SIG-M5 (cell line): Measurements from ENCODE around the gene CD320.
"Not testable (repeated sequence)": the region's sequence is repeated elsewhere in the genome, so short reads cannot be mapped to it uniquely, and the experiment has no call there.

Experiments
- DNase-seq: peaks from one replicate; lab custom pipeline; 2025; lab: John Stamatoyannopoulos, UW

The CD320 gene

DNA sequence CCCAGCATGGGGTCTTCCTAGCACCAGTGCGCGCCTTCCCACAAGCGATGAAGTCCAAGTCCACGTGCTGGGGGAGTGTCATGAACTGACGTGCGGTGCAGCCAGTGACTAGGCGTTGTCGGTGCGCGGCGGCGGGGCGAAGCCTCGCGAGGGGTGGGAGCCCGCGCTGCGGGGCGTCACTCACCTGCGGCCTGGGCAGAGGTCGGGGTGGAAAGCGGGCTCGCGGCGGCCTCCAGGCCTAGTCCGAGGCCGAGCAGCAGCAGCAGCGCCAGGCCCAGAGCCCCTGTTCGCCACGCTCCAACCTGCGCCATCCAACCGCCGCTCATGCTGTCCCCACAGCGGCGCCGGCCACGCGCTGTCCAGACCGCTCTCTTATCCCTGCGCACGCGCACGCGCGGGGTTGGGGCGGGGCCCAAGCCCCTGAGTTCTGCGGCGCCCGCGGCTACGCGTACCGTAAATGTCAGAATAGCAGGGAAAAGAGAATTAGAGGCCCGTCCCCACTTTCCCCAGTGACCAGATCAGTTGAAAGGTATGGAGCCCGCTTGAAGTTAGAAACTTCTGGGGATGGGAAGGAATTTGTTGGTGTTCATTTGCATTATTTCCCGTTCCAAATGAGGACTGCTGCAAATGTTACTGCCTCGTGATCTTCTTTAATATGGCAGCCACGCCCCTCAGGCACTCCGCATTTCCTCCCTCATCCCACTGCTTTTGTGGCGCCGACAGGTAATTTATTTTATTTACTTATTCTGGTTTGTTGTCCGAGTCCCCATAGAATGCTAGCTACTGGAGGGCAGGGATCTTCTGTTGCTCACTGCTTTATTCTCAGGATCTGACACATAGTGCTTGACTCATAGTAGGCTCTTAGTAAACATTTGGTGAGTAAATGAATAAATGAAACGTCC lies at the start of gene CD320:
CD320 (minus strand) TSS at position 394 of the 902 bp plus-strand sequence; CDS start at position 326, 68 bp downstream.
- no peak for DNase-seq

DNA sequence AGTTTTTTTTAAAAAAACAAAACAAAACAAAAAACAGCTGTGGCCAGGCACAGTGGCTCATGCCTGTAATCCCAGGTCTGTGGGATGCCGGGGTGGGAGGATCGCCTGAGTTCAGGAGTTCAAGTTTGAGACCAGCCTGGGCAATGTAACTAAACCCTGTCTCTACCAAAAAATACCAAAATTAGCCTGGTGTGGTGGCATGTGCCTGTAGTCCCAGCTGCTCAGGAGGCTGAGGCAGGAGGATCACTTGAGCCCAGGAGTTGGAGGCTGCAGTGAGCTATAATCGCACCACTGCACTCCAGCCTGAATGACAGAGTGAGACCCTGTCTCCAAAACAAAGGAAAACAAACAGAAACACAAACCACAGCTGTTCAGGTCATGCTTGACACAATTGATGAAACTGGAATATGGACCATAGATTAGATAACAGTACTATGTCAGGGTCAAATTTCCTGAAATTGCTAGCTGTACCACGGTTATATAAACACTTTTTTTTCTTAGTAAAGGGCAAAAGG lies 48.9 kb upstream of the CD320 start:
- no peak for DNase-seq

DNA sequence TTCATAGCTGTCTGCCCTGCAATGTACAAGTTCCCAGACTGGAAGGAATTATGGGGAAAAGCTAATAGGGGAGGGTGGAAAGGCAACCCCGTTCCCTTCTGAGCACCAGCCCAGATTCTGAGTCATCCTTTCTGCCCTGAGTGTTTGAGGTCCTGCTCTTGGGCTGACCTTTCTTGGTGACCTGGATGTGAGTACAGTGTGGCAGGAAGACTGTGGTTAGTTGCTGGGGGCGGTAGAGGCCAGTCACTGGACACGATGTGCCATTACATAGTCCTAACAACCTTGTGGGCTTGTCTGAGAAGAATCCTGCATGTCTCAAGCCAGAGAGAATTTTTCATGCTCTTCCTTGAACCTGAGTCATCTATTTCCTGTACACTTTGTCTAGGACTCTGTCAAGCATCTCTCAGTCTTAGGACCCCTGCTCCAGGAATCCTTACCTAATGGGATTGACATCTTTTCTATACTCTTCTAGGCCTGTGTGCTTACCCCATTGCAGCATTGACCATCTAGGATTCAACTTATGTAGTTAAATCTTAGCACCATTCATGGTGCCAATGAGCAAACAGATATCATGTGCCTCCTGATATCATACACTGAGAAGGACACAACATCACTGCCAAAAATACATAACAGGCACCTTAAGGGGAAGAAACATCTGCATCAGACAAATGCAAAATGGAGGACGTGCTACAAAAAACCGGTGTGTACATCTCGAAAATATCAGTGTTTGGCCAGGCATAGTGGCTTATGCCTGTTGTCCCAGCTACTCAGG lies 47.7 kb upstream of the CD320 start:
- DNase-seq = no peak

DNA sequence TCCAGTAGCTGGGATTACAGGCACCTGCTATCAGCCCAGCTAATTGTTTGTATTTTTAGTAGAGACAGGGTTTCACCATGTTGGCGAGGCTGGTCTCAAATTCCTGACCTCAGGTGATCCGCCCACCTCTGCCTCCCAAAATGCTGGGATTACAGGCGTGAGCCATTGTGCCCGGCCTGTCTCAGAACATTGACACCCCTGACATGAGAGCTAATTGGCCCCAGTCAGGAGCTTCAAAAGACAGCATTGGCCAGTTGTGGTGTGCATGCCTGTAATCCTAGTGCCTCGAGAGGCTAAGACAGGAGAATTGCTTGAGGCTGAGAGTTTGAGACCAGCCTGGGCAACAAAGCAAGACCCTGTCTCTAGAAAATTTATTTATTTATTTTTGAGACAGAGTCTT lies 44.7 kb upstream of the CD320 start:
- not testable (repeated sequence) for DNase-seq

DNA sequence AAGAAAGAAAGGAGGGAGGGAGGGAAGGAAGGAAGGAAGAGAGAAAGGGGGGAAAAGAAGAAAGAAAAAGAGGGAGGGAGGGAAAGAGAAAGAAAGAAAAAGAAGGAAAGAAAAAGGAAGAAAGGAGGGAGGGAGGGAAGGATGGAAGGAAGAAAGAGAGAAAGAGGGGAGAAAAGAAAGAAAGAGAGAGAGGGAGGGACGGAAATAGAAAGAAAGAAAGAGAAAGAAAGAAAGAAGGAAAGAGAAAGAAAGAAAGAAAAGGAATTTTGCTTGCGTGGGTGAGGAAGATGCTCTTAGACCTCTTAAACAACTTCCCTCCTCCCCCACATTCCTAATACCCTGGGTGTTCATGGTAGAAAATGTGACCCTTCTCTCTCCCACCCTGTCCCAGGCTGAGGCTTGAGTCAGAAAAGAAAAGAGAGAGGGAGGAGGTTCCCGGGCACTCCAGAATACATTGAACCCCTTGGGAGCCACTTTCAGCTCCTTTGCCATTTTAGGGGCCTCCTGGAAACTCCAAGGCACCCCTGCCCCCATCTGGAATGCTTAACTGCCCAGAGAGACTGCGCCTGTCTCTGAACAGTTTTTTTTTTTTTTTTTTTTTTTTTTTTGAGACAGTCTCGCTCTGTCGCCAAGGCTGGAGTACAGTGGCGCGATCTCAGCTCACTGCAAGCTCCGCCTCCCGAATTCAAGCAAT lies 44.1 kb upstream of the CD320 start:
- DNase-seq = no peak

DNA sequence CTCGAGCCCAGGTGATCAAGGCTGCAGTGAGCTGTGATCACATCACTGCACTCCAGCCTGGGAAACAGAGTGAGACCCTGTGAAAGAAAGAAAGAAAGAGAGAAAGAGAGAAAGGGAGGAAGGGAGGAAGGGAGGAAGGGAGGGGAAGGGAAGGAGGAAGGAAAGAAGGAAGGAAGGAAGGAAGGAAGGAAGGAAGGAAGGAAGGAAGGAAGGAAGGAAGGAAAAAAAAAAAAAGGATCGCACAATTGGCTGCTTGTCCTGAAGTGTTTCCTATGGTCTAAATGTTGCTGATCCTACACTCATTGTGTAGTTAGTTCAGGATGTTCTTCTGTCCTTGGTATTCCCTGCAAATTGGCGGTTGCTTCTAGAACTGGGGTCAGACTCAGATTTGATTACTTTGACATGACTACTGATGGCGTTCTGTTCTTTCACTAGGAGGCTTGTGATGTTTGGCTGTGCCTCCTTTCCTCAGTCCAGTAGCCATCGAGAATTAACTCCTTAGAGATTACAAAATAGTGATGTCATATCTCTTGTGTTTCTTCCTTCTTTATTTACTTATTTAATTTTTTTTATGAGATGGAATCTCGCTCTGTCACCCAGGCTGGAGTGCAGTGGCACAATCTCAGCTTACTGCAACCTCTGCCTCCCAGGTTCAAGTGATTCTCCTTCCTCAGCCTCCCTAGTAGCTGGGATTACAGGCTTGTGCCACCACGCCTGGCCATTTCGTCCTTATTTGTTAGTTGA lies 41.6 kb upstream of the CD320 start:
- not testable (repeated sequence) for DNase-seq

DNA sequence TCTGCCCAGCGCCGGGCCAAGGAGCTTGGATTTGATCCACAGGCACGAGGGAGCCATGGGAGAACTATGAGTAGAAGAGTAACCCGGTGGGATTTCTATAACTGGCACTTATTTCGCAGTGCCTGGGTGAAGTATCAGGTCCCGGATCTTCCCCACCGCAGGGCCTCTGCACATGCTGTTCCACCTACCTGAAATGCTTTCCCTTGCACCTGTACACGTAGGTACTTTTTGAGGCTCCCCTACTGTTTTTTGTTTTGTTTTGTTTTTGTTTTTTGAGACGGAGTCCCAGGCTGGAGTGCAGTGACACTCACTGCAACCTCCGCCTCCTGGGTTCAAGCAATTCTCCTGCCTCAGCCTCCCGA lies 35.3 kb upstream of the CD320 start:
- no peak for DNase-seq

- no peak for DNase-seq
Measured at GRCh38 chr19:8342684-8343482, 34.7 kb upstream of the CD320 start, which contains the start of gene KANK3. Gene KANK3 (minus strand): TSS chr19:8343262. CDS start chr19:8337828, 5,434 bp downstream.

DNA sequence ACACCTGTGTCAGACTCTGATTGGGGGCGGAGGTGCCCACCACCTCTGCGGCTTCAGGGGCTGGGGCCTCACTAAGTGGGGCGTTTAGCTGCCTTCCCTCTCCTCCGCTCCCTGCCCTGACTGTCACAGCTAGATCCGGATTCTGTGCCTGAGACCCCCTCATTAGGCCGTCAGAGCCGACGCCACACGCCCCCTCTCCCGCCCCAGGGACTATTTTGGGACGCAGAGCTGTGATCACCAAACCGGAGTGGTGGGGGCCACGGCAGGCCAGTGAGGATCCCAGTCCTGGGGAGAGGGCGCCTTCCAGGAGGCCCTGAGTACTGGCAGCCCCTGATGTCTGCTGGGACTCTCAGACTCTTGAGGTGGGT lies 34.1 kb upstream of the CD320 start:
- DNase-seq = no peak

GRCh38 chr19:8341504-8341903 lies 33.3 kb upstream of the CD320 start:
- not testable (repeated sequence) for DNase-seq

- DNase-seq = no peak
Measured at GRCh38 chr19:8340341-8341096, 32.4 kb upstream of the CD320 start.

DNA sequence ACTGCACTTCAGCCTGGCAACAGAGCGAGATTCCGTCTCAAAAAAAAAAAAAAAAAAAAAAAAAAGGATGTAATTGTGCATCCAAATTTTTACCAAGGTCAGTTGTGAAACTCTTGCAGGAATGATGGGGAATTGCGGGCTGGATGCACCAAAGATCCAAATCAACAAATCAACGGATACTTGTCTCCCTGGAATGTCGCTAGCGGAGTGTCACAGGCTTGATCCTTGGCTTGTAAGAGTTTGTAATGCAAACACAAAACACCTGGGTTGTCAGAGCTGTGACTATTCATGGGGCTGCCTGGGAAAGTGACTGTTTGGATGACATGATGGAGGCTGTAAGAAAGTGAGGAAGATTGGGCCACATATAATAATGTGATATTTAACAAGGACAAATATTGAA lies 30.7 kb upstream of the CD320 start:
- DNase-seq = no peak

DNA sequence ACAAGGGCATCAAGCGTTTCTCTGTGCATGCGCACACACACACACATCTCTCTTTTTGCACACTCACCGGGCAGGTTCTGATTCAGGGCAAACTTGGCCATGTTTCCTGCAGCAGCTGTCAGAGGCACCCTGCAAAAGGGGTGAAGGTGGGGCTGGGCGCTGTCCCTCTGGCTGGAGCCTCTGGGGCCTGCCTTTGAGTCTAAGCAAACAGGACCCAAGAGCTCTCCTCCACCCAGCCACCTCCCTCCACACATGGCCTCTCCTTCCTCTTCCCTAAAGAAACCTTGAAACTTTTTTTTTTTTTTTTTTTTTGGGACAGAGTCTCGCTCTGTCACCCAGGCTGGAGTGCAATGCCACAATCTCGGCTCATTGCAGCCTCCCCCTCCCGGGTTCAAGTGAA lies 29.6 kb upstream of the CD320 start:
- DNase-seq = no peak

- DNase-seq = no peak
Measured at GRCh38 chr19:8336660-8337059, 28.5 kb upstream of the CD320 start.

DNA sequence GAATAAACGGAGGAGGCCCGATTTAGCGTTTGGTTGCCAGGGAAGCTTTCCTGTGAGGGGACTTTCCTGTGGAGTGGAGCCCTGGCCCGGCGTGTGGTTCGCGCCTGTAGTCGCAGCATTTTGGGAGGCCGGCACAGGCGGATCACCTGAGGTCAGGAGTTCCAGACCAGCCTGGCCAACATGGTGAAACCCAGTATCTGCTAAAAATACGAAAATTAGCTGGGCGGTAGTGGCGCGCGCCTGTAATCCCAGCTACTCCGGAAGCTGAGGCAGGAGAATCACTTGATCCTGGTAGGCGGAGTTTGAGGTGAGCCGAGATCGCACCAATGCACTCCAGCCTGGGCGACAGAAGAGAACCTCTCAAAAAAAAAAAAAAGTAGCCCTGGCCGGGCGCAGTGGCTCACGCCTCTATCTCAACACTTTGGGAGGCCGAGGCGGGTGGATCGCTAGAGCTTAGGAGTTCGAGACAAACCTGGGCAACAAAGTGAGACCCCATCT lies 28.0 kb upstream of the CD320 start:
- DNase-seq = no peak

- no peak for DNase-seq
Measured at GRCh38 chr19:8335343-8336071, 27.3 kb upstream of the CD320 start.

DNA sequence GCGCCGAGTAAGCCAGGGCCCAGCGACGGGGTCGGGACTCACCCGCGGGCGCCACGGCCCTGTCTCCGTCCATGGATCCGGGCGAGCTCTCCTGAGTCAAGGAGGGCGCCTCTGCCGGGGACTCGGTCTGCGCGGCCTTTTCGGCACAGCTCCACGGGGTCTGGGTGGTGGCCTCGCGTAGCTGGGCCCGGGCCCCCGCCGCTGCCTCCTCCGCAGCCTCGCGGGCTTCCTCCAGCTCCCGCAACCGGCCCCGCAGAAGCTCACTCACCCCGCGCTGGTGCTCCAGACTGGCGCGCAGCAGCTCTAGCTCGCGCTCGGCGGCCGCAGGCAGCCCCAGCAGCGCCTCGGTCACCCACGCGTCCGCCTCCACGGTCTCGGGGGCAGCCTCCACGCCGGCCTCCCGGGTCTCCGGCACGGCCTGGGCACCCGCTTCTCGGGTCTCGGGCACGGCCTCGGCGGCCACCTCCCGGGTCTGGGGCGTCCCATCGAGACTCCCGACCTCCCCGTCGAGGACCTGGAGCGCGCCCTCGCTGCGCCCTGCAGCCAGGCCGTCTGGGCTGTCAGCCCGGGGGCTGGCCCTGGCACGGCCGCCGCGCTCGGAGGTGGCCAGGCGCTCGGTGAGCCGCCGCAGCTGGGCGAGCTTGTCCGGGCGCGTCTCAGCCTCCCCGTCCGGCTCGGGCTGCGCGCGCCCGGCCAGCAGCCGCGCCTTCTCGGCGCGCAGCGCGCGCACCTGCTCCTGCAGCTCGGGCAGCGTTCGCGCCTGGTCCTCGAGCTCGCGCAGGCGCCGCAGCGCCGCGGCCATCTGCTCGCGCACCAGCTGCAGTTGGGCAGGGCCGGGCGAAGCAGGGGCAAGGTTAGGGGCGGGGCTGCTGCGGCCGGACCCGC lies 26.5 kb upstream of the CD320 start:
- no peak for DNase-seq
